PC-9 (cell line): ENCODE results near the gene PCDHGA1.

Experiments used
- EZH2 ChIP-seq: fragments of 200-600 bp; sonication (generic); IDR thresholded peaks from 2 replicates; pipeline ENCODE4 v1.8.0; 2017; ENCODE audit warnings: antibody characterized with exemption, low read depth
- TF ChIP-seq, protein P1 (sequence below): fragments of 200-600 bp; sonication (generic); conservative IDR thresholded peaks from 2 replicates; pipeline ENCODE4 v1.6.1; 2017; ENCODE audit warnings: mixed run types, antibody characterized with exemption, mild to moderate bottlenecking, moderate library complexity

DNA sequence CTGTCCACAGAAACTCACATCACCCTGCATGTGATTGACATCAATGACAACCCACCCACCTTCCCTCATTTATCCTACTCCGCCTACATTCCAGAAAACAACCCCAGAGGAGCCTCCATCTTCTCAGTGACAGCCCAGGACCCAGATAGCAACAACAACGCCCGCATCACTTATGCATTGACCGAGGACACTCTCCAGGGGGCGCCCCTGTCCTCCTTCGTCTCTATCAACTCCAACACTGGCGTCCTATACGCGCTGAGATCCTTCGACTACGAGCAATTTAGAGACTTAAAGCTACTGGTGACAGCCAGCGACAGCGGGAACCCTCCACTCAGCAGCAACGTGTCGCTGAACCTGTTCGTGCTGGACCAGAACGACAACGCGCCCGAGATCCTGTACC lies 15.0 kb downstream of the PCDHGA1 start:
- TF ChIP-seq, protein P1, sequence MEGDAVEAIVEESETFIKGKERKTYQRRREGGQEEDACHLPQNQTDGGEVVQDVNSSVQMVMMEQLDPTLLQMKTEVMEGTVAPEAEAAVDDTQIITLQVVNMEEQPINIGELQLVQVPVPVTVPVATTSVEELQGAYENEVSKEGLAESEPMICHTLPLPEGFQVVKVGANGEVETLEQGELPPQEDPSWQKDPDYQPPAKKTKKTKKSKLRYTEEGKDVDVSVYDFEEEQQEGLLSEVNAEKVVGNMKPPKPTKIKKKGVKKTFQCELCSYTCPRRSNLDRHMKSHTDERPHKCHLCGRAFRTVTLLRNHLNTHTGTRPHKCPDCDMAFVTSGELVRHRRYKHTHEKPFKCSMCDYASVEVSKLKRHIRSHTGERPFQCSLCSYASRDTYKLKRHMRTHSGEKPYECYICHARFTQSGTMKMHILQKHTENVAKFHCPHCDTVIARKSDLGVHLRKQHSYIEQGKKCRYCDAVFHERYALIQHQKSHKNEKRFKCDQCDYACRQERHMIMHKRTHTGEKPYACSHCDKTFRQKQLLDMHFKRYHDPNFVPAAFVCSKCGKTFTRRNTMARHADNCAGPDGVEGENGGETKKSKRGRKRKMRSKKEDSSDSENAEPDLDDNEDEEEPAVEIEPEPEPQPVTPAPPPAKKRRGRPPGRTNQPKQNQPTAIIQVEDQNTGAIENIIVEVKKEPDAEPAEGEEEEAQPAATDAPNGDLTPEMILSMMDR: no peak
- TF ChIP-seq EZH2: no peak
